ENCODE data around the gene IFNE.
"Not testable (repeated sequence)": the region's sequence is repeated elsewhere in the genome, so short reads cannot be mapped to it uniquely, and the experiment has no call there.

IFNE gene

GRCh38 chr9:21481470-21482056, 550 bp downstream of the IFNE start:
- DNase-seq, result no peak

- no peak for DNase-seq
These were observed 2.9 kb downstream of the IFNE start for GRCh38 chr9:21479152-21479702.

- no peak for DNase-seq
These were observed 4.6 kb downstream of the IFNE start for GRCh38 chr9:21477466-21477865.

GRCh38 chr9:21473236-21473635, 8.9 kb downstream of the IFNE start:
- no peak for DNase-seq

- DNase-seq, result no peak
These were observed 12.0 kb downstream of the IFNE start for GRCh38 chr9:21470126-21470525.

- peak; percentile 39 for DNase-seq
These were observed 16.1 kb downstream of the IFNE start for GRCh38 chr9:21465859-21466518.

- DNase-seq, result no peak
These were observed 17.0 kb downstream of the IFNE start for GRCh38 chr9:21465138-21465537.

- DNase-seq, result no peak
These were observed 20.7 kb downstream of the IFNE start for GRCh38 chr9:21461377-21461776.

- DNase-seq, result peak; percentile 31
These were observed 26.8 kb downstream of the IFNE start for GRCh38 chr9:21455320-21455719.

- no peak for DNase-seq
These were observed 28.0 kb downstream of the IFNE start for GRCh38 chr9:21454149-21454548.

- DNase-seq, result no peak
These were observed 29.4 kb downstream of the IFNE start for GRCh38 chr9:21452681-21453080.

- no peak for DNase-seq
These were observed 31.2 kb downstream of the IFNE start for GRCh38 chr9:21450733-21451394.

- DNase-seq, result not testable (repeated sequence)
These were observed 32.8 kb downstream of the IFNE start for GRCh38 chr9:21449312-21449711.

- DNase-seq, result peak; percentile 76
These were observed 38.1 kb downstream of the IFNE start for GRCh38 chr9:21443849-21444625.

- no peak for DNase-seq
These were observed 42.0 kb downstream of the IFNE start, which contains the start of gene IFNA1 for GRCh38 chr9:21440139-21440538. Gene IFNA1 (plus strand): TSS chr9:21440439. CDS start chr9:21440508, 69 bp downstream.

- not testable (repeated sequence) for DNase-seq
These were observed 47.1 kb downstream of the IFNE start for GRCh38 chr9:21435015-21435383.

- DNase-seq, result peak; percentile 35
These were observed 47.7 kb downstream of the IFNE start for GRCh38 chr9:21434202-21435014.

- DNase-seq, result no peak
These were observed 49.3 kb downstream of the IFNE start for GRCh38 chr9:21432672-21433425.

Measured in central memory CD4-positive, alpha-beta T cell (primary cell).